GM12878 (cell line): Measurements from ENCODE around the gene CCNY. TPM values are rescaled to one million over a fixed set of nuclear protein-coding genes. Genes with fewer than 3 reads are reported as not detected.

Experiments
- BCL11A ChIP-seq: IDR thresholded peaks from 2 replicates; pipeline ENCODE4 v1.6.1; 2011; ENCODE audit warnings: low read depth, low read length
- BRCA1 ChIP-seq: IDR thresholded peaks from 2 replicates; pipeline ENCODE4 v1.6.1; 2011; ENCODE audit warnings: low read depth, low read length, improper control_type of control experiment
- CHD1 ChIP-seq: IDR thresholded peaks from 2 replicates; pipeline ENCODE4 v1.6.1; 2012; ENCODE audit warnings: low read depth, low read length, improper control_type of control experiment
- HDAC2 ChIP-seq: fragments of 200-600 bp; sonication (generic); IDR thresholded peaks from 2 replicates; pipeline ENCODE4 v1.6.1; 2017
- JUND ChIP-seq: IDR thresholded peaks from 2 replicates; pipeline ENCODE4 v1.6.1; 2012; ENCODE audit warnings: low read depth, mild to moderate bottlenecking, low read length, improper control_type of control experiment, moderate library complexity
- MTA2 ChIP-seq: fragments of 450-650 bp; IDR thresholded peaks from 2 replicates; pipeline ENCODE4 v1.6.1; 2016; ENCODE audit warnings: low read depth, mild to moderate bottlenecking, moderate library complexity
- NFXL1 ChIP-seq: fragments of 450-650 bp; IDR thresholded peaks from 2 replicates; pipeline ENCODE4 v1.6.1; 2017; ENCODE audit warnings: antibody characterized with exemption, mild to moderate bottlenecking, borderline replicate concordance
- RFX5 ChIP-seq: IDR thresholded peaks from 2 replicates; pipeline ENCODE4 v1.6.1; 2011; ENCODE audit warnings: low read depth, low read length, improper control_type of control experiment
- SPI1 ChIP-seq: IDR thresholded peaks from 2 replicates; pipeline ENCODE4 v1.6.1; 2011; ENCODE audit warnings: low read depth, mild to moderate bottlenecking, low read length, moderate library complexity, borderline replicate concordance; ENCODE audit not compliant: insufficient read depth
- TCF12 ChIP-seq: IDR thresholded peaks from 2 replicates; pipeline ENCODE4 v1.6.1; 2011; ENCODE audit warnings: low read depth, mild to moderate bottlenecking, low read length
- TCF3 ChIP-seq: IDR thresholded peaks from 2 replicates; pipeline ENCODE4 v1.6.1; 2012; ENCODE audit warnings: low read depth, mild to moderate bottlenecking, low read length, borderline replicate concordance; ENCODE audit not compliant: insufficient read depth
- polyA plus RNA-seq, 11 experiments: library from polyadenylated mRNA; depleted of rRNA in 4 of 11; unstranded in 6 of 11; stranded (reverse) in 5 of 11; fragments of >200 nt; fragmentation: Nextera tagmentation in 4 of 11; fragmentation: Illumina TruSeq in 1 of 11; extraction: Ambion mirVana in 4 of 11; extraction: Trizol in 1 of 11; gene quantifications; 1 replicate in 1 of 11; 2 replicates in 10 of 11; pipeline versions ENCODE4 v1.2.1 to v1.2.3, GENCODE V29; 2011 to 2016; ENCODE audit warnings: inconsistent platforms in 2 of 11, missing spikeins in 2 of 11, low read depth in 1 of 11
- total RNA-seq, 4 experiments: library from RNA; depleted of rRNA in 3 of 4; stranded (reverse); fragments of >200 nt in 3 of 4; fragmentation: Illumina TruSeq in 1 of 4; extraction: Trizol in 1 of 4; gene quantifications; 2 replicates each; pipeline versions ENCODE4 v1.2.1 to v1.2.3, GENCODE V29; 2013 to 2021
- TF ChIP-seq, protein P1 (sequence below): fragments of 450-650 bp; IDR thresholded peaks from 2 replicates; pipeline ENCODE4 v1.6.1; 2017; ENCODE audit warnings: antibody characterized with exemption, mild to moderate bottlenecking, moderate library complexity
- TF ChIP-seq, protein P2 (sequence below): fragments of 450-650 bp; formaldehyde crosslinking; IDR thresholded peaks from 2 replicates; pipeline ENCODE4 v1.4.0; 2022; ENCODE audit warnings: mild to moderate bottlenecking, moderate library complexity
- TF ChIP-seq, protein P3 (sequence below): fragments of 450-650 bp; IDR thresholded peaks from 2 replicates; pipeline ENCODE4 v1.6.1; 2018; ENCODE audit warnings: borderline replicate concordance, mild to moderate bottlenecking; ENCODE audit not compliant: partially characterized antibody
- TF ChIP-seq, protein P4 (sequence below): IDR thresholded peaks from 2 replicates; pipeline ENCODE4 v1.6.1; 2012; ENCODE audit warnings: low read depth, low read length, improper control_type of control experiment
- TF ChIP-seq, protein P5 (sequence below), 3 experiments: IDR thresholded peaks in 2 of 3; conservative IDR thresholded peaks in 1 of 3; 2 replicates each; pipeline ENCODE4 v1.5.1; 2011; ENCODE audit warnings: low read depth in 3 of 3, low read length in 3 of 3, mild to moderate bottlenecking in 3 of 3, control low read depth in 2 of 3, moderate library complexity in 2 of 3, inconsistent platforms in 1 of 3, mixed read lengths in 1 of 3; ENCODE audit not compliant: control insufficient read depth in 2 of 3, insufficient read depth in 1 of 3; ENCODE audit errors: extremely low read depth in 1 of 3

CCNY gene
- total and polyA plus RNA-seq, 10 of the 15 experiments (the other 5 are each of a cell fraction or from before 2014, with no cell fraction given), result 3.6 to 50.0 (median 26.1) TPM

DNA sequence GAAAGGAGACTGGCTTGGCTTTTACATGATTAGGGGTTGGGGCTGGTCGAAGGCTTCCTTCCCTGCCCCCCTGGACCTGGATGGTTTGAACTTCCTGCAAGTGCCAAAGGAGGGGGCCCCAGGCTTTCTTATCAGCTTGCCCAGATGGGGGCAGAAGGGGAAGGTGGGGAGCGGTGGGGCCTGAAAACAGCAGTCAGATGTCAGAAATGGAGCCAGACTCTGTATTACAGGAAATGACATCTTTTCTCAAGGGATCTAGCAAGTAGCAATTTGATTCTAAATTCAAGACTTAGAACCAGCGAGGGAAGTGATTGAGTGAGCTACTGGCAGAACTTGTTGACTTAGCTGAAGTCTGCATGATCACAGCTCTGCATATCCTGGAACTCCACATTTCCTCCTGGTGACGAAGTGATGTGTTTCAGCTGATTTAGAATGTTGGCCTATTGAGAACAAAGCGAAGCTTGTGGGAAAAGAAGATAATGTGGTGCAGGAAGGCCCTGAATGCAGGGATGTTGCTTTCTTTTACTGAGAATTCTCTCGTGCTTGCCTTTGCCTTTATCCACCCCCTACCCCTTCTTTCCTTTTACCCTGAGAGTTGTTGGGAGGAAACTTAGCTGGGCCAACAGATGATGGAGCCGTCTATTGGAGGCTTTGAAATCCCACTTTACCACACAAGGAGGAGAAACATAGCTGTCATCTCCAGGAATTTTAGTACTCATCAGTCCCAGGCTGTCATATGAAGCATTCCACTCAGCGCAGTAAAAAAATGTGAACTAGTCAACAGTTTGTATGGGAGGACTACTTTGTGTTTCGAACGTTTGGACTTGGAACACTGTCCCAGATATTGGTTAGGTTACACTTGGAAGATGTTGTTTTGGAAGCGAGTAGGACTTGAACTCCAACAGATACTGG, 43.2 kb downstream of the CCNY start (continued):
- TF ChIP-seq, protein P1, sequence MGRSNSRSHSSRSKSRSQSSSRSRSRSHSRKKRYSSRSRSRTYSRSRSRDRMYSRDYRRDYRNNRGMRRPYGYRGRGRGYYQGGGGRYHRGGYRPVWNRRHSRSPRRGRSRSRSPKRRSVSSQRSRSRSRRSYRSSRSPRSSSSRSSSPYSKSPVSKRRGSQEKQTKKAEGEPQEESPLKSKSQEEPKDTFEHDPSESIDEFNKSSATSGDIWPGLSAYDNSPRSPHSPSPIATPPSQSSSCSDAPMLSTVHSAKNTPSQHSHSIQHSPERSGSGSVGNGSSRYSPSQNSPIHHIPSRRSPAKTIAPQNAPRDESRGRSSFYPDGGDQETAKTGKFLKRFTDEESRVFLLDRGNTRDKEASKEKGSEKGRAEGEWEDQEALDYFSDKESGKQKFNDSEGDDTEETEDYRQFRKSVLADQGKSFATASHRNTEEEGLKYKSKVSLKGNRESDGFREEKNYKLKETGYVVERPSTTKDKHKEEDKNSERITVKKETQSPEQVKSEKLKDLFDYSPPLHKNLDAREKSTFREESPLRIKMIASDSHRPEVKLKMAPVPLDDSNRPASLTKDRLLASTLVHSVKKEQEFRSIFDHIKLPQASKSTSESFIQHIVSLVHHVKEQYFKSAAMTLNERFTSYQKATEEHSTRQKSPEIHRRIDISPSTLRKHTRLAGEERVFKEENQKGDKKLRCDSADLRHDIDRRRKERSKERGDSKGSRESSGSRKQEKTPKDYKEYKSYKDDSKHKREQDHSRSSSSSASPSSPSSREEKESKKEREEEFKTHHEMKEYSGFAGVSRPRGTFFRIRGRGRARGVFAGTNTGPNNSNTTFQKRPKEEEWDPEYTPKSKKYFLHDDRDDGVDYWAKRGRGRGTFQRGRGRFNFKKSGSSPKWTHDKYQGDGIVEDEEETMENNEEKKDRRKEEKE, result no peak
- TF ChIP-seq NFXL1, result no peak
- TF ChIP-seq MTA2, result 0 out of 2 replicates have a peak, but pooled peaks have one; percentile 16
- TF ChIP-seq HDAC2, result no peak
- TF ChIP-seq, protein P2, sequence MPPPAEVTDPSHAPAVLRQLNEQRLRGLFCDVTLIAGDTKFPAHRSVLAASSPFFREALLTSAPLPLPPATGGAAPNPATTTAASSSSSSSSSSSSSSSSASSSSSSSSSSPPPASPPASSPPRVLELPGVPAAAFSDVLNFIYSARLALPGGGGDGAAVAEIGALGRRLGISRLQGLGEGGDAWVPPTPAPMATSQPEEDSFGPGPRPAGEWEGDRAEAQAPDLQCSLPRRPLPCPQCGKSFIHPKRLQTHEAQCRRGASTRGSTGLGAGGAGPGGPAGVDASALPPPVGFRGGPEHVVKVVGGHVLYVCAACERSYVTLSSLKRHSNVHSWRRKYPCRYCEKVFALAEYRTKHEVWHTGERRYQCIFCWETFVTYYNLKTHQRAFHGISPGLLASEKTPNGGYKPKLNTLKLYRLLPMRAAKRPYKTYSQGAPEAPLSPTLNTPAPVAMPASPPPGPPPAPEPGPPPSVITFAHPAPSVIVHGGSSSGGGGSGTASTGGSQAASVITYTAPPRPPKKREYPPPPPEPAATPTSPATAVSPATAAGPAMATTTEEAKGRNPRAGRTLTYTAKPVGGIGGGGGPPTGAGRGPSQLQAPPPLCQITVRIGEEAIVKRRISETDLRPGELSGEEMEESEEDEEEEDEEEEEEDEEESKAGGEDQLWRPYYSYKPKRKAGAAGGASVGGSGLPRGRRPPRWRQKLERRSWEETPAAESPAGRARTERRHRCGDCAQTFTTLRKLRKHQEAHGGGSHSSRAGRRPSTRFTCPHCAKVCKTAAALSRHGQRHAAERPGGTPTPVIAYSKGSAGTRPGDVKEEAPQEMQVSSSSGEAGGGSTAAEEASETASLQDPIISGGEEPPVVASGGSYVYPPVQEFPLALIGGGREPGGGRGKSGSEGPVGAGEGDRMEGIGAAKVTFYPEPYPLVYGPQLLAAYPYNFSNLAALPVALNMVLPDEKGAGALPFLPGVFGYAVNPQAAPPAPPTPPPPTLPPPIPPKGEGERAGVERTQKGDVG (CRISPR knock-in tag), result no peak
- no peak for TF ChIP-seq CHD1
- no peak for TF ChIP-seq TCF3
- 0 out of 2 replicates have a peak, but pooled peaks have one; percentile 25 for TF ChIP-seq BCL11A
- no peak for TF ChIP-seq BRCA1
- TF ChIP-seq TCF12, result 0 out of 2 replicates have a peak, but pooled peaks have one; percentile 7
- 0 out of 2 replicates have a peak, but pooled peaks have one; percentile 10 for TF ChIP-seq SPI1
- TF ChIP-seq, protein P3, sequence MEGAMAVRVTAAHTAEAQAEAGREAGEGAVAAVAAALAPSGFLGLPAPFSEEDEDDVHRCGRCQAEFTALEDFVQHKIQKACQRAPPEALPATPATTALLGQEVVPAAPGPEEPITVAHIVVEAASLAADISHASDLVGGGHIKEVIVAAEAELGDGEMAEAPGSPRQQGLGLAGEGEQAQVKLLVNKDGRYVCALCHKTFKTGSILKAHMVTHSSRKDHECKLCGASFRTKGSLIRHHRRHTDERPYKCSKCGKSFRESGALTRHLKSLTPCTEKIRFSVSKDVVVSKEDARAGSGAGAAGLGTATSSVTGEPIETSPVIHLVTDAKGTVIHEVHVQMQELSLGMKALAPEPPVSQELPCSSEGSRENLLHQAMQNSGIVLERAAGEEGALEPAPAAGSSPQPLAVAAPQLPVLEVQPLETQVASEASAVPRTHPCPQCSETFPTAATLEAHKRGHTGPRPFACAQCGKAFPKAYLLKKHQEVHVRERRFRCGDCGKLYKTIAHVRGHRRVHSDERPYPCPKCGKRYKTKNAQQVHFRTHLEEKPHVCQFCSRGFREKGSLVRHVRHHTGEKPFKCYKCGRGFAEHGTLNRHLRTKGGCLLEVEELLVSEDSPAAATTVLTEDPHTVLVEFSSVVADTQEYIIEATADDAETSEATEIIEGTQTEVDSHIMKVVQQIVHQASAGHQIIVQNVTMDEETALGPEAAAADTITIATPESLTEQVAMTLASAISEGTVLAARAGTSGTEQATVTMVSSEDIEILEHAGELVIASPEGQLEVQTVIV, result no peak
- no peak for TF ChIP-seq JUND
- TF ChIP-seq, protein P4, sequence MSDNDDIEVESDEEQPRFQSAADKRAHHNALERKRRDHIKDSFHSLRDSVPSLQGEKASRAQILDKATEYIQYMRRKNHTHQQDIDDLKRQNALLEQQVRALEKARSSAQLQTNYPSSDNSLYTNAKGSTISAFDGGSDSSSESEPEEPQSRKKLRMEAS, result no peak
- TF ChIP-seq, protein P5, sequence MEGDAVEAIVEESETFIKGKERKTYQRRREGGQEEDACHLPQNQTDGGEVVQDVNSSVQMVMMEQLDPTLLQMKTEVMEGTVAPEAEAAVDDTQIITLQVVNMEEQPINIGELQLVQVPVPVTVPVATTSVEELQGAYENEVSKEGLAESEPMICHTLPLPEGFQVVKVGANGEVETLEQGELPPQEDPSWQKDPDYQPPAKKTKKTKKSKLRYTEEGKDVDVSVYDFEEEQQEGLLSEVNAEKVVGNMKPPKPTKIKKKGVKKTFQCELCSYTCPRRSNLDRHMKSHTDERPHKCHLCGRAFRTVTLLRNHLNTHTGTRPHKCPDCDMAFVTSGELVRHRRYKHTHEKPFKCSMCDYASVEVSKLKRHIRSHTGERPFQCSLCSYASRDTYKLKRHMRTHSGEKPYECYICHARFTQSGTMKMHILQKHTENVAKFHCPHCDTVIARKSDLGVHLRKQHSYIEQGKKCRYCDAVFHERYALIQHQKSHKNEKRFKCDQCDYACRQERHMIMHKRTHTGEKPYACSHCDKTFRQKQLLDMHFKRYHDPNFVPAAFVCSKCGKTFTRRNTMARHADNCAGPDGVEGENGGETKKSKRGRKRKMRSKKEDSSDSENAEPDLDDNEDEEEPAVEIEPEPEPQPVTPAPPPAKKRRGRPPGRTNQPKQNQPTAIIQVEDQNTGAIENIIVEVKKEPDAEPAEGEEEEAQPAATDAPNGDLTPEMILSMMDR (IDR thresholded peaks at IDR 0.05 in 2 of 3, conservative IDR thresholded peaks at IDR 0.05 in 1 of 3; ENCODE audit: control insufficient read depth in 2 of 3, extremely low read depth in 1 of 3, insufficient read depth in 1 of 3, low read depth in 3 of 3, low read length in 3 of 3), result peak; percentile 30 to 45 (median 41); a peak in 4 of 6 replicates
- no peak for TF ChIP-seq RFX5
